B cell (primary cell): ENCODE results near the gene CASK. TPM values are rescaled to one million over a fixed set of nuclear protein-coding genes. Genes with fewer than 3 reads are reported as not detected.
A peak's percentile ranks its signal among the peaks of the same experiment; 100 is the strongest.

Experiments
- ATAC-seq: fragments of 200-7000 bp; cut with Tn5 transposase; one replicate; pipeline ENCODE4 v1.10.0; 2021; ENCODE audit warnings: low read depth, mild to moderate bottlenecking, moderate number of reproducible peaks, moderate library complexity
- CTCF ChIA-PET: fragments of 350-600 bp; sonication (Branson Sonifier 250); formaldehyde crosslinking; loops from one replicate; lab custom pipeline; 2021; ENCODE audit warnings: antibody characterized with exemption, inconsistent platforms; lab: Charles Lee
- POLR2A ChIA-PET: fragments of 350-600 bp; sonication (Branson Sonifier 250); formaldehyde crosslinking; loops from one replicate; lab custom pipeline; 2021; ENCODE audit warnings: antibody characterized with exemption; lab: Charles Lee
- DNase-seq: peaks from one replicate; pipeline ENCODE4 v3.0.0; 2013
- H2AFZ ChIP-seq: 2 replicates; pipeline ENCODE4 v1.6.1; 2012; ENCODE audit warnings: mild to moderate bottlenecking, low read depth, low read length; ENCODE audit not compliant: insufficient read depth, poor library complexity, severe bottlenecking
- H3K27ac ChIP-seq, 2 donors: 1 replicate in 1 of 2; 2 replicates in 1 of 2; pipeline ENCODE4 v1.5.1; 2012 to 2013; ENCODE audit warnings: low read length in 2 of 2, mild to moderate bottlenecking in 2 of 2, moderate library complexity in 1 of 2
- H3K27me3 ChIP-seq, 4 experiments: fragments of 200-600 bp in 1 of 4; sonication (generic) in 1 of 4; replicated peaks in 1 of 4; 1 replicate in 2 of 4; 2 replicates in 2 of 4; pipeline versions ENCODE4 v1.6.1 to v1.7.0; 2013 to 2016; ENCODE audit warnings: low read length in 3 of 4, mild to moderate bottlenecking in 2 of 4, mixed read lengths in 1 of 4, moderate library complexity in 1 of 4; ENCODE audit not compliant: insufficient read depth in 4 of 4, control insufficient read depth in 3 of 4; ENCODE audit errors: control extremely low read depth in 1 of 4
- H3K36me3 ChIP-seq, 2 experiments: replicated peaks in 1 of 2; 1 replicate in 1 of 2; 2 replicates in 1 of 2; pipeline versions ENCODE4 v1.6.1 to v1.7.1; 2013; ENCODE audit warnings: low read length in 1 of 2; ENCODE audit not compliant: insufficient read depth in 2 of 2, control insufficient read depth in 1 of 2; ENCODE audit errors: control extremely low read depth in 1 of 2, extremely low read depth in 1 of 2
- H3K4me1 ChIP-seq, 2 donors: fragments of 200-600 bp in 1 of 2; sonication (generic) in 1 of 2; 1 replicate in 1 of 2; 2 replicates in 1 of 2; pipeline versions ENCODE4 v1.5.1 to v1.6.1; 2013 to 2017; ENCODE audit warnings: low read length in 2 of 2; ENCODE audit not compliant: control insufficient read depth in 2 of 2, insufficient read depth in 2 of 2
- H3K4me2 ChIP-seq: replicated peaks from 2 replicates; pipeline ENCODE3; 2012; ENCODE audit warnings: mild to moderate bottlenecking, low read depth, low read length; ENCODE audit not compliant: poor library complexity, severe bottlenecking
- H3K4me3 ChIP-seq, 5 experiments: fragments of 200-600 bp in 1 of 5; sonication (generic) in 1 of 5; 1 replicate in 3 of 5; 2 replicates in 2 of 5; pipeline versions ENCODE4 v1.5.1 to v1.7.0; 2011 to 2016; ENCODE audit warnings: low read length in 4 of 5, mild to moderate bottlenecking in 4 of 5, low read depth in 2 of 5, control low read depth in 1 of 5, moderate library complexity in 1 of 5; ENCODE audit not compliant: insufficient read depth in 1 of 5; ENCODE audit errors: control extremely low read depth in 1 of 5, extremely low read depth in 1 of 5
- H3K79me2 ChIP-seq: fragments of 200-600 bp; sonication (generic); one replicate; pipeline ENCODE4 v1.6.0; 2016; ENCODE audit warnings: low read length; ENCODE audit not compliant: control insufficient read depth, insufficient read depth
- H3K9ac ChIP-seq: fragments of 200-600 bp; sonication (generic); 2 replicates; pipeline ENCODE4 v1.6.1; 2017; ENCODE audit warnings: mild to moderate bottlenecking, low read length, moderate library complexity
- H3K9me3 ChIP-seq, 3 donors: one replicate each; pipeline versions ENCODE4 v1.6.1 to v1.7.1; 2013; ENCODE audit warnings: low read length in 2 of 3; ENCODE audit not compliant: control insufficient read depth in 2 of 3, insufficient read depth in 1 of 3; ENCODE audit errors: control extremely low read depth in 1 of 3
- H4K20me1 ChIP-seq: 2 replicates; pipeline ENCODE4 v1.6.0; 2012; ENCODE audit warnings: mild to moderate bottlenecking, low read length; ENCODE audit not compliant: insufficient read depth, control insufficient read depth, poor library complexity, severe bottlenecking
- H3K27ac Mint-ChIP-seq: one replicate; pipeline ENCODE4 v1.8.0; 2021; ENCODE audit warnings: mixed read lengths
- H3K27me3 Mint-ChIP-seq: one replicate; pipeline ENCODE4 v1.8.0; 2021; ENCODE audit warnings: mixed read lengths
- H3K4me1 Mint-ChIP-seq: one replicate; pipeline ENCODE4 v1.8.0; 2021; ENCODE audit warnings: mixed read lengths
- H3K4me3 Mint-ChIP-seq: one replicate; pipeline ENCODE4 v1.8.0; 2021; ENCODE audit warnings: mixed read lengths
- H3K9me3 Mint-ChIP-seq: one replicate; pipeline ENCODE4 v1.8.0; 2022; ENCODE audit warnings: mixed read lengths; ENCODE audit not compliant: insufficient read depth
- CTCF ChIP-seq: fragments of 200-600 bp; IDR thresholded peaks from one replicate; pipeline ENCODE4 v1.8.0; 2022; ENCODE audit warnings: antibody characterized with exemption, mild to moderate bottlenecking
- EZH2 ChIP-seq: IDR thresholded peaks from 2 replicates; pipeline ENCODE4 v1.6.1; 2012; ENCODE audit warnings: borderline replicate concordance, low read depth, mild to moderate bottlenecking, moderate library complexity, low read length; ENCODE audit not compliant: insufficient read depth, poor library complexity, severe bottlenecking
- WGBS: methylation state at CpG from one replicate; pipeline ENCODE4 v1.1.5; 2013; ENCODE audit warnings: missing lambda C conversion rate; ENCODE audit not compliant: insufficient coverage; 5-methylcytosine and 5-hydroxymethylcytosine counted together
- intact Hi-C: fragments of 100-400 bp; cut with micrococcal nuclease; formaldehyde crosslinking; loops from one replicate; pipeline ENCODE4 v1.10.0; 2022
- polyA plus RNA-seq: library from polyadenylated mRNA; depleted of rRNA; stranded (reverse); fragments of >200 nt; gene quantifications from 2 replicates; pipeline ENCODE4 v1.2.3, GENCODE V29; 2012
- total RNA-seq, 2 donors: library from RNA; stranded (reverse); fragments of 120-200 nt in 1 of 2; gene quantifications; 1 replicate in 1 of 2; 2 replicates in 1 of 2; pipeline versions ENCODE4 v1.2.3 to v1.2.4, GENCODE V29; 2013 to 2022

Gene CASK
- total and polyA plus RNA-seq, 2 donors (not counting 1 experiment from before 2014, with no cell fraction given): 14.2 to 50.4 TPM

- no peak overlapping the region for H3K27ac ChIP-seq
- CTCF ChIA-PET: interaction anchor here (0.7 kb wide), 2 partner anchors 14 to 739 kb away, joined by 3 to 5 read pairs; no protein-coding TSS in a partner anchor
- H3K9me3 ChIP-seq: no peaks in the 10 kb centered on the region
- Mint-ChIP-seq H3K27me3 (no peaks in the 10 kb centered on the region), H3K9me3 (no peaks in the 10 kb centered on the region), H3K27ac (no peak overlapping the region), H3K4me1 (peaks cover 1% of the 10 kb centered on the region), H3K4me3 (no peak overlapping the region)
- no peak overlapping the region for H3K9ac ChIP-seq
- POLR2A ChIA-PET: no interaction called here
- no peak for ATAC-seq
- no peaks in the 10 kb centered on the region for H3K36me3 ChIP-seq
- H2AFZ ChIP-seq: no peak overlapping the region
- no peaks in the 10 kb centered on the region for H3K4me1 ChIP-seq
- no peaks in the 10 kb centered on the region for H3K79me2 ChIP-seq
- no peak for DNase-seq
- no peak for TF ChIP-seq CTCF
- no peaks in the 10 kb centered on the region for H3K27me3 ChIP-seq
- intact Hi-C loops: no loop called here
- no peak overlapping the region for H3K4me2 ChIP-seq
- H4K20me1 ChIP-seq: no peaks in the 10 kb centered on the region
- H3K4me3 ChIP-seq: no peak overlapping the region
These were observed 307.1 kb downstream of the CASK start for GRCh38 chrX:41616255-41616654.

GRCh38 chrX:41608244-41608643 is 315.1 kb downstream of the CASK start:
- Histone ChIP-seq H3K9ac (no peak overlapping the region), H3K27me3 (no peaks in the 10 kb centered on the region), H3K79me2 (no peaks in the 10 kb centered on the region), H2AFZ (no peak overlapping the region), H3K9me3 (no peaks in the 10 kb centered on the region), H4K20me1 (no peaks in the 10 kb centered on the region), H3K4me3 (no peak overlapping the region), H3K4me1 (peaks cover 12 to 15% of the 10 kb centered on the region in 2 donors), H3K4me2 (no peak overlapping the region), H3K36me3 (no peaks in the 10 kb centered on the region), H3K27ac (no peak overlapping the region)
- no CpG with 5 or more reads among the region's 1 CpG for WGBS
- no peak for DNase-seq
- H3K27ac Mint-ChIP-seq: peak overlapping the region; percentile 5
- no peaks in the 10 kb centered on the region for H3K27me3 Mint-ChIP-seq
- intact Hi-C loops: no loop called here
- ChIA-PET CTCF (no interaction called here), POLR2A (interaction anchor here (0.7 kb wide), 1 partner anchor 56 kb away, joined by 3 read pairs; no protein-coding TSS in a partner anchor)
- ATAC-seq: no peak
- TF ChIP-seq CTCF (no peak), EZH2 (no peak)
- H3K4me1 Mint-ChIP-seq: peaks cover 30% of the 10 kb centered on the region
- H3K4me3 Mint-ChIP-seq: no peak overlapping the region
- no peaks in the 10 kb centered on the region for H3K9me3 Mint-ChIP-seq
